Measurements from ENCODE around the gene PGAM1. TPM values are rescaled to one million over a fixed set of nuclear protein-coding genes. Genes with fewer than 3 reads are reported as not detected.

The PGAM1 gene
- total RNA-seq, 1 donor from 2014 or later, result 706 TPM

- H3K4me1 Mint-ChIP-seq (ENCODE audit: low read depth, unreplicated experiment), result peaks cover 9% of the 10 kb centered on the region
- no peak for TF ChIP-seq EZH2 (IDR thresholded peaks at IDR 0.05; ENCODE audit: insufficient read depth, low read length)
- TF ChIP-seq CTCF (IDR thresholded peaks at IDR 0.05; ENCODE audit: insufficient read depth, low read depth, low read length), result no peak
These were observed 18.1 kb upstream of the PGAM1 start for GRCh38 chr10:97407952-97408248.

GRCh38 chr10:97408496-97408992, 17.4 kb upstream of the PGAM1 start:
- no peaks in the 10 kb centered on the region for H3K36me3 Mint-ChIP-seq (ENCODE audit: low read depth, unreplicated experiment)

More at GRCh38 chr10:97407952-97408248, 18.1 kb upstream of the PGAM1 start:
- Histone ChIP-seq H4K20me1 (ENCODE audit: insufficient read depth, low read length) (no peaks in the 10 kb centered on the region), H3K27ac (ENCODE audit: low read depth, low read length) (no peak overlapping the region), H3K4me2 (ENCODE audit: low read length) (no peak overlapping the region), H3K4me3 (ENCODE audit: insufficient read depth, low read depth, low read length) (no peak overlapping the region), H3K9me3 (ENCODE audit: insufficient read depth, low read depth, low read length) (no peaks in the 10 kb centered on the region), H3K36me3 (ENCODE audit: insufficient read depth, low read length) (no peaks in the 10 kb centered on the region), H3K79me2 (ENCODE audit: insufficient read depth, low read length) (no peaks in the 10 kb centered on the region), H2AFZ (ENCODE audit: low read depth, low read length) (no peak overlapping the region), H3K9ac (ENCODE audit: low read length) (no peak overlapping the region), H3K27me3 (ENCODE audit: insufficient read depth, low read length) (no peaks in the 10 kb centered on the region), H3K4me1 (ENCODE audit: insufficient read depth, low read length) (peaks cover 11% of the 10 kb centered on the region)
- no peaks in the 10 kb centered on the region for H3K36me3 Mint-ChIP-seq (ENCODE audit: low read depth, unreplicated experiment)
- H3K27ac Mint-ChIP-seq (ENCODE audit: unreplicated experiment), result no peak overlapping the region
- no peaks in the 10 kb centered on the region for H3K9me3 Mint-ChIP-seq (ENCODE audit: unreplicated experiment)
- H3K27me3 Mint-ChIP-seq (ENCODE audit: low read depth, unreplicated experiment), result no peaks in the 10 kb centered on the region
- H3K4me3 Mint-ChIP-seq (ENCODE audit: unreplicated experiment), result no peak overlapping the region
- no peak for DNase-seq (ENCODE audit: low read depth)
- FAIRE-seq, result no peak

More at GRCh38 chr10:97408496-97408992, 17.4 kb upstream of the PGAM1 start:
- Mint-ChIP-seq H3K4me3 (ENCODE audit: unreplicated experiment) (no peak overlapping the region), H3K27ac (ENCODE audit: unreplicated experiment) (no peak overlapping the region), H3K9me3 (ENCODE audit: unreplicated experiment) (no peaks in the 10 kb centered on the region), H3K27me3 (ENCODE audit: low read depth, unreplicated experiment) (no peaks in the 10 kb centered on the region), H3K4me1 (ENCODE audit: low read depth, unreplicated experiment) (peaks cover 13% of the 10 kb centered on the region)
- H3K36me3 ChIP-seq (ENCODE audit: insufficient read depth, low read length), result no peaks in the 10 kb centered on the region
- FAIRE-seq (no peak), DNase-seq (ENCODE audit: low read depth) (no peak)
- no peaks in the 10 kb centered on the region for H3K79me2 ChIP-seq (ENCODE audit: insufficient read depth, low read length)
- peaks cover 13% of the 10 kb centered on the region for H3K4me1 ChIP-seq (ENCODE audit: insufficient read depth, low read length)
- no peak overlapping the region for H3K9ac ChIP-seq (ENCODE audit: low read length)
- H3K4me3 ChIP-seq (ENCODE audit: insufficient read depth, low read depth, low read length), result no peak overlapping the region
- H2AFZ ChIP-seq (ENCODE audit: low read depth, low read length), result no peak overlapping the region
- no peaks in the 10 kb centered on the region for H3K9me3 ChIP-seq (ENCODE audit: insufficient read depth, low read depth, low read length)
- no peak overlapping the region for H3K4me2 ChIP-seq (ENCODE audit: low read length)
- H4K20me1 ChIP-seq (ENCODE audit: insufficient read depth, low read length), result no peaks in the 10 kb centered on the region
- H3K27me3 ChIP-seq (ENCODE audit: insufficient read depth, low read length), result no peaks in the 10 kb centered on the region
- TF ChIP-seq CTCF (IDR thresholded peaks at IDR 0.05; ENCODE audit: insufficient read depth, low read depth, low read length) (no peak), EZH2 (IDR thresholded peaks at IDR 0.05; ENCODE audit: insufficient read depth, low read length) (no peak)
- no peak overlapping the region for H3K27ac ChIP-seq (ENCODE audit: low read depth, low read length)
